Measurements from ENCODE around the gene ST7.
"Not testable (repeated sequence)": the region's sequence is repeated elsewhere in the genome, so short reads cannot be mapped to it uniquely, and the experiment has no call there.

Gene ST7

DNA sequence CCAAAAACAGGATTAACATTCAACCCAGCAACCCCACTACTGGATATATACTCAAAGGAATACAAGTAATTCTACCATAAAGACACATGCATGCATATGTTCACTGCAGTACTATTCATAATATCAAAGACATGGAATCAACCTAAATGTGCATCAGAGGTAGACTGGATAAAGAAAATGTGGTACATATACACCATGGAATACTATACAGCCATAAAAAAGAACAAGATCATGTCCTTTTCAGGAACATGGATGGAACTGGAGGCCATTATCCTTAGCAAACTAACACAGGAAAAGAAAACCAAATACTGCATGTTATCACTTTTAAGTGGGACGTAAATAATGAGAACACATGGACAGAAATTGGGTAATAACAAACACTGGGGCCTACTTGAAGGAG is 77.5 kb downstream of the ST7 start:
- not testable (repeated sequence) for DNase-seq (ENCODE audit: low read depth)

DNA sequence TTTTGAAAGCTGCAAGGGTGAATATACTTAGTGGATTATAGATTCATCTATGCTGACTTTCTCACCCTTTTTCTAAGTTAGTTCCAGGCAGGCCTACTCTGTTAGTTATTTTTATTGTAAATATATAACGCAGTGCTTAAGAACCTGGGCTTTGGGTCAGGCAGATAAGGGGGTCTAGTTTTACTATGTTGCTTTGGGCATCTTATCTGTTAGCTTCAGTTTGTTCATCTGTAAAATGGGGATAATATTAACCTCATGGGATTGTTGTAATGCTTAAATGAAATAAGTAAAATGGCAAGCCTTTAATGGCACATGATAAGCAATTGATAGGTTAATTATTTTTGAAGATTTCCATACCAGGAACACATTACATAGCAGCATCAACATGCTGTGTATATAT is 79.5 kb downstream of the ST7 start:
- no peak for DNase-seq (ENCODE audit: low read depth)

DNA sequence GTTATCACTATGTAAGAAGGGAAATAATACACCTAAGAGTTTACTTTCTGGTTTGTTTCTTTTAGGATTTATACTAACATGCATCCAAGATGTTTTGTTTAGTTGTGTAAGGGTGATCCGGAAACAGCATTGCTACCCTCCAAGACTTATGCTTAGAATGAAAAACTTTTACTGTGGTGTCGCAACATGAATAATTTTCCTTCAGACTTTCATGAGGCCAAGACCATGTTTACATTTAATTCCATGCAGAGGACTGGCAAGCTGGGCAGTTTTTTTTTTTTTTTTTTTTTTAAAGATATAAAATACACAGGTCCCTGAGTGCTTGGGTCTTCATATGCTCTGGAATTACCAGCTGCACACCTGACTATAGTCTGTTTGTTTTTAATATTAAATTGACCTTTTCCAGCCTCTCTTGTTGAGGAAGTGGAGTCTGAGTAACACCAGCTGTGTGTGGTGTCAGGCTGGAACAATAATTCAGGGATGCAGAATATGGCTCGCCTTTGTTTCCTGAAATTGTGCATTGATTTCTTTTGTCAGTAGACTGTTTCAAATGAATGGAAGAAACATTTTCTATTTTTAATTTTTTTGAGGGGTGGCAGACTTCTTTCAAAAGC is 81.7 kb downstream of the ST7 start:
- no peak for DNase-seq (ENCODE audit: low read depth)

DNA sequence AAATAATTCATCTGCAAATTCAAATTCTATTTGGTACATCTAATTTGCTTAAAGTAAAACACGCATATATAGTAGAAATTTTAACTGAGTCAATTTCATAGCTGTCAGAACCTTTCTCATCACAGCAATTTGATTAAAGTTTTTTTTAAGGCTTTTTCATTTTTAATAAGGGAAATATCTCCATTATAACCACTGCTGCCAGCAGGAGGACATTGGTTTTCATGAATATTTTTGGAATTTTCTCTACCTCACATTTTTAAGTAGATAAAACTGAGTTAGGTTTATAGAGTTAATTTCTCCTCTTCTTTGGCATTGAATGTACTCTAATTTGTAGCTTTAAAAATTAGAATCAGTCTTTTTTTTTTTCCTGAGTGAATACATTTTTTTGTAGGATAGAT is 82.2 kb downstream of the ST7 start:
- DNase-seq (ENCODE audit: low read depth) = no peak

- no peak for DNase-seq (ENCODE audit: low read depth)
Observed at GRCh38 chr7:117036053-117036669, 82.9 kb downstream of the ST7 start.

GRCh38 chr7:117036836-117037235 is 83.5 kb downstream of the ST7 start:
- DNase-seq (ENCODE audit: low read depth) = no peak

- no peak for DNase-seq (ENCODE audit: low read depth)
Observed at GRCh38 chr7:117038408-117038807, 85.1 kb downstream of the ST7 start.

GRCh38 chr7:117041007-117041406 is 87.7 kb downstream of the ST7 start:
- no peak for DNase-seq (ENCODE audit: low read depth)

DNA sequence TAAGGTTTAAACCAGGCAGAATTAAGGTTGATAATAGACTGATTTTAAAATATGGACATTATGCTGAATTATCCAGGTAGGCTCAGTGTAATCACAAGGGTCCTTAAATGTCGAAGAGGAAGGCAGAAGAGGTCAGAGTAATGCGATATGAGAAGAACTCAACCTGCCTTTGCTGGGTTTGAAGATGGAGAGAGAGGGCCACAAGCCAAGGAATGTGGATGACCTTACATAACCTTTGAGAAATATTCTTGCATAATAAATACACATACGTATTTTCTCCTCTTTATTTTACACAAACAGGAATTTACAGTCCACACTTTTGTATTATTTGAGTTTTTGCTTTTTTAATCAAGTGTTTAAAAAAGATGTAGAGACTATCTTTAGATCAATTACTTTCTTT is 88.5 kb downstream of the ST7 start:
- no peak for DNase-seq (ENCODE audit: low read depth)

DNA sequence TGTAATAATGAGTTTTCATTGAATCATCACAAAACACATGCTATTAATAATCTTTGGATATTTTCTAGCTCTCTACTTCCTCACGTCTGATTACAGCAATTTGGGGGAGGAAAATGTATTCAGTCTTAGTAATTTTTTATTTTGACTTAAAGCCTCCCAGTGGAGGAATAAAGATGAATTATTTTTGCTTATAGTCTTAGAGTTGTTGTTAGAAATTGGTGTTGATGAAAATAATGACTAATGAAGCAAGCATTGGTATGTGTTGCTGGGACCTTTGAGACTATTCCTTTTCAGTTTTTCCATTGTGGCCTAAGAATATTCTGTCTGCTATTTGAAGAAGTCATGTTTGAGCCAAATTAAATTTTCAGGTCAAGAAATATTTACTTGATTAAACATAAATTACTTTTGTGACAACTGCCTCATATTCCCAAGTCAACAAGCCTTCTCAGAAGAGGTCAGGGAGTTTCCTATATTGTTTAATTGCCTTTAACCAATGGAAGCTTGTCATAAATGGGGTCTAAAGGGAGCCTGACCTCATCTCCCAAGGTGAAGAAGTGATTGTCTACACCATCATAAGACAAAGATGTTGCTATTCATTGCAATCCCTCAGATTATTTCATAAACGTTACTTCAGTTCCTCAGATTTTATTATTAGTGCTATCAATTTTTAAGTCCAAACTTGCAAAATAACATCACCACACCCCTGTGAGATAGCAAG is 90.0 kb downstream of the ST7 start:
- DNase-seq (ENCODE audit: low read depth) = no peak

DNA sequence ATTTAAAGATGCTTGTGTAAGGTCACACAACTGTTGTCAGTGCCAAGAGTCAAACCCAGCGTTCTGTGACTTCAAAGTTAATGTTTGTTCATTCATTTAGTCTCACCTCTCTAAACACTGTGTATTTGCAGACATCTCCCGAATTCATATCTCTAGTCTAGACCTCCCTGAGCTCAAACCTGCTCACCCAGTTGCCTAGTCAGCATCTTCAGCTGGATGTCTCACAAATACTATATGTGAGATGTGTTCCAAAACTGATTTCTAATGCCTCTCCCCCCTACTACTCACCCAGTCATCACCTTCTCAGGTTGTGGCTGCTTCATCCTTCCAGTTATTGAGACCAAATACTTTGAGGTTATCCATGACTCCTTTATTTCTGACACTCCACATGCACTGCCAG is 91.4 kb downstream of the ST7 start:
- DNase-seq (ENCODE audit: low read depth) = no peak

GRCh38 chr7:117045927-117046710 is 92.8 kb downstream of the ST7 start:
- DNase-seq (ENCODE audit: low read depth) = no peak

GRCh38 chr7:117047496-117047895 is 94.2 kb downstream of the ST7 start:
- DNase-seq (ENCODE audit: low read depth) = no peak

DNA sequence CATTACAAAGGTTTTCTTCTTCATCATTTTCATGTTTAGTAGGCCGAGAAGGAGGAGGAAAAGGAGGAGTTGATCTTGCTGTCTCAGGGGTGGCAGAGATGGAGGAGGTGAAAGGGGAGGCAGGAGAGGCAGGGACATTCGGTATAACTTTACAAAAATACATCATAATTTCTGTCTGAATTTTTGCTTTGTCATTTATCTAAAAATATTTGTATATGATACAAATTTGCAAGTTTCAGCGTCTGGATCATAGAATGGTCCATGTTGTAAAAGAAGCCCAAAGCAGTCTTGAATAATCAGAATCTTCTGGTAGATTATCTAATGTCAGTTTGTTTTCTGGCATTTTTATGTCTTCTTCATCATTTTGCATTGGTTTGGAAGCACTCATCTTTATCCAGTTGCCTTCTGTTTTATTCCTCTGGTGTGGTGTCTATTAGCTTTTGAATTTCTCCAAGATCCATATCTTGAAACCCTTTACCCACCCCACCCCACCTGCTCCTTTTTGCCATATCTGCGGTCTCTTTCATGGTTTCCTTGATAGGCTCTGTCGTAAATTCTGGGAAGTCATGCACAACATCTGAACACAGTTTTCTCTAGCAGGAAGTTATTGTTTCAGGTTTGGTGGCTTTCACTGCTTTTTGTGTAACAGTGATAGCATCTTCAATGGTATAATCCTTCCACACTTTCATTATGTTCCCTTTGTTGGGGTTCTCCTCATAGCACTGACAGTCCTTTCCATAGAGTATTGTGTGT is 95.0 kb downstream of the ST7 start:
- DNase-seq (ENCODE audit: low read depth) = no peak

GRCh38 chr7:117048882-117049281 is 95.6 kb downstream of the ST7 start:
- no peak for DNase-seq (ENCODE audit: low read depth)

DNA sequence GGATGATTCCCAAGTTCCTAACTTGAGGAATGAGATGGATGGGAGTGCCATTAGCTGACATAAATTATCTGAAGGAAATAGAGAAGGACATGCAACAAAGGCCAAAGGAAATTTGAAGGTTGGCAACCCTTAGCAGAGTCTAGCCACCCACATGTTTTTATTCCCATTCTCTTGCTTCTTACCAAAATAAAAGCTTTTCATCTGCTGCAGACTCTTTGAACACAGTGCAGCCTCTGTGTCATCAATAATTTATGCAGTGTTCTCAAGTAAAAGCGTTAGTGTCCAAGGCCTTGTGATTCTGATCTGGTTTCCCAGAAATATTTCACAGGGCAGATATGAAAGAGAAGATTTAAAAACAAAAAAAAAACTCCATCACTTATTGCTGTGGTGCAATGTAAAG is 98.5 kb downstream of the ST7 start:
- no peak for DNase-seq (ENCODE audit: low read depth)

- DNase-seq (ENCODE audit: low read depth) = no peak
Observed at GRCh38 chr7:117053432-117053831, 100.1 kb downstream of the ST7 start.

DNA sequence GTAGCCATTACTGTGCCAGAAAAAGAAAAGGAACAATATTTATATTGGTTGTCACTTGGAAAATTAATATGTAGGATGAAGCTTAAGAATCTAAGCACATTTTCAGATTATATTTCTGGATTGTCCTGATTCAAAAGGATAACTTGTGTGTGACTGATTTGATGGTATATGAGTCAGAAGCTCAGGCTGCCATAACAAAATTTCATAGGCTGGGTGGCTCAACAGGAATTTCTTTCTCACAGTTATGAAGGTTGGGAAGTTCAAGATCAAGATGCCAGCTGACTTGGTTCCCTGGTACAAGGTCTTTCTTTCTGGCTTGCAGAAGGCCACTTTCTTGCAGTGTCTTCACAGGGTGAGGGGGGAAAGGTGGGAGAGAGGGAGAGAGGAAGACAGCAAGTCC is 108.5 kb downstream of the ST7 start:
- no peak for DNase-seq (ENCODE audit: low read depth)

GRCh38 chr7:117062300-117062699 is 109.0 kb downstream of the ST7 start:
- no peak for DNase-seq (ENCODE audit: low read depth)

DNA sequence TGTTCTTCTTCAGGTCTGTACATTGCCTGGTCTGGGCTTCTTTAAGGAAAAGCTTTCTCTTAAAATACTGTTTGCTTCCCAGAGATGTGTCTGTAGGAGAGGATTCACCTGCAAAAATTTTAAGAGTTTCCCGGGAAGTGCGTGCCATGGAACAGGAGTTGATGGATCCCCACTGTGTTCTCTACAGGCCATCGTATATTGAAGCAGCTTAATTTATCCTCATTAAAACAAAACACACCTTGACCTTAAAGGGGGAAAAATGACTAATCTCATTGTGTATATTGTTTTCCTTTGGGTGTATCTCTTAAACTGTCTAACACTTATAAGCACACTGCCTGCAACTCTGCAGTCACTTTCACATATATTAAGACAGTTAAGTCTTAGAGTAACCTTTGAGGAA is 111.4 kb downstream of the ST7 start:
- DNase-seq (ENCODE audit: low read depth) = no peak

DNA sequence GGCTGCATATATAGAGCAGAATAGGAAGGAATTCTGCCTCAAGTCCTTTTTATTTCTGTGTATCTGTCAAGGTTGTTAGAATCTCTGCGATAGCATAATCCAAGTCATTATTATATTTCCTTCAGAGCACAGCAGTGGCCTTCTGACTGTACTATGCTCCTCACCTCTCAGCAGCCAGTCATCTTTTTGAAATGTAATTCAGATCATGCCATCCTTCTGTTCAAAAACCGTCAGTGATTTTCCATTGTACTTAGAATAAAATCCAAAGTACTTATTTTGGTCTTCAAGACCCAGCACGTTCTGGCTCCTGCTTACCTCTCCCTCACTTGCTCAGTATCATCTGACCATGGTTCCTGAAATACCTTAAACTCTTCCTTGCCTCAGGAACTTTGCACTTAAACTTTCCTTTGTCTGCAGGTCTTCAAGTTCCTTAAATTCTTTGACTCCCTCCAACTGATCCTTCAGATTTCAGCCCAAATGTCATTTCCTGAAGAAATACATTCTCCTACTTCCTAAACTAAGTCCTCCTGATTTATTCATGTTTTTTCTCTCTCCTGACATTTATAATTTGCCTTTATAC is 112.4 kb downstream of the ST7 start:
- no peak for DNase-seq (ENCODE audit: low read depth)

DNA sequence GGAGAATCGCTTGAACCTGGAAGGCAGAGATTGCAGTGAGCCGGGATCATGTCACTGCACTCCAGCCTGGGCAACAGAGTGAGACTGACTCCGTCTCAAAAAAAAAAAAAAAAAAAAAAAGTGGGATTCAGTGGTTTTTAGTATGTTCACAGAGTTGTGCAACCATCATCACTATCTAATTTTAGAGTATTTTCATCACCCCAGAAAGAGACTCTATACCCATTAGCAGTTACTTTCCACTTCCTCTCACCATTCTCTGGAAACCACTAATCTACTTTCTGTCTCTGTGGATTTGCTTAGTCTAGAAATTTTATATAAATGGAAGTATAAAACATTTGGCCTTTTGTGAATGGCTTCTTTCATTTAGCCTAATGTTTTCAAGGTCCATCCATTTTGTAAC is 113.4 kb downstream of the ST7 start:
- DNase-seq (ENCODE audit: low read depth) = no peak

All from stimulated activated CD8-positive, alpha-beta memory T cell treated with anti-CD3 and anti-CD28 coated beads, Interleukin-15, amount 100 ng/mL, for 24 hours (primary cell).